ENCODE measurements around the gene ROR2.
A peak's percentile ranks its signal among the peaks of the same experiment; 100 is the strongest.
"Not testable (repeated sequence)": the region's sequence is repeated elsewhere in the genome, so short reads cannot be mapped to it uniquely, and the experiment has no call there.

The ROR2 gene

DNA sequence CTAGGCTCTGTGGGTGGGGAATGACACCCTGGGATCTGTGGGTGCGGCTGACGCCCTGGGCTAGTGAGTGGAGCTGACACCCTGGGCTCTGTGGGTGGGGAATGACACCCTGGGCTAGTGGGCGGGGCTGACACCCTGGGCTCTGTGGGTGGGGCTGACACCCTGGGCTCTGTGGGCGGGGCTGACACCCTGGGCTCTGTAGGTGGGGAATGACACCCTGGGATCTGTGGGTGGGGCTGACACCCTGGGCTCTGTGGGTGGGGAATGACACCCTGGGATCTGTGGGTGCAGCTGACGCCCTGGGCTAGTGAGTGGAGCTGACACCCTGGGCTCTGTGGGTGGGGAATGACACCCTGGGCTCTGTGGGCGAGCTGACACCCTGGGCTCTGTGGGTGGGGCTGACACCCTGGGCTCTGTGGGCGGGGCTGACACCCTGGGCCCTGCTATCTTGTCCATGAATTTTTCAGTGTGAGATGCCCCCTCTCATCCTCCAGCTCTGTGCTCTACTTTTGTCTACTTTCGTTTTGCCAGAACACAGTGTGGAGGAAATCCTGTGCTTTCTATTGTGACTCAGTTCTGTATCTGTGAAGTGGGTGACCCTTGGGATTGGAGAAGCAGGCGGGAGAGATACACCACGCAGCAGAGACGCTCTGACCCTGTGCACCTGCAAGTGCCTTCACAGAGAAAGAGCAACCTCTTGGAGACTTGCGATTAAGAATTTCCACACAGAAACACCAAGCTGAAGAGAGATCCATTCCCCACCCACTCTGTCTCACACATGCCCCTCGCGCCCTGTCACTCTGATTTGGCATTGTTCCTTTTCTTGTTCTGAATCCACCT lies 151.5 kb downstream of the ROR2 start:
- not testable (repeated sequence) for DNase-seq (ENCODE audit: low read depth in 2 of 2)

DNA sequence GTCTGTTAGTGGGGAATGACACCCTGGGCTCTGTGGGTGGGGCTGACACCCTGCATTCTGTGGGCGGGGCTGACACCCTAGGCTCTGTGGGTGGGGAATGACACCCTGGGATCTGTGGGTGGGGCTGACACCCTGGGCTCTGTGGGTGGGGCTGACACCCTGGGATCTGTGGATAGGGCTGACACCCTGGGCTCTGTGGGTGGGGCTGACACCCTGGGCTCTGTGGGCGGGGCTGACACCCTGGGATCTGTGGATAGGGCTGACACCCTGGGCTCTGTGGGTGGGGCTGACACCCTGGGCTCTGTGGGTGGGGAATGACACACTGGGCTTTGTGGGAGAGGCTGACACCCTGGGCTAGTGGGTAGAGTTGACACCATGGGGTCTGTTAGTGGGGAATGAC lies 152.5 kb downstream of the ROR2 start:
- DNase-seq (ENCODE audit: low read depth in 2 of 2): not testable (repeated sequence)

DNA sequence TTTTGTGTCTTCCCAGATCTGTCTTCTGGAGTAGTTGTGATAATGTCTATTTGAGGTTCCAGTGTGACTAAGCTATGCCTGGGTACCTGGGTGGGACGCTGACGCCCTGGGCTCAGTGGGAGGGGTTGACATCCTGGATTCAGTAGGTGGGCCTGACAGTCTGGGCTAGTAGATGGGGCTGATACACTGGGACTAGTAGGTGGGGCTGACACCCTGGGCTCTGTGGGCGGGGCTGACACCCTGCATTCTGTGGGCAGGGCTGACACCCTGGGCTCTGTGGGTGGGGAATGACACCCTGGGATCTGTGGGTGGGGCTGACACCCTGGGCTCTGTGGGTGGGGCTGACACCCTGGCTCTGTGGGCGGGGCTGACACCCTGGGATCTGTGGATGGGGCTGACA lies 153.5 kb downstream of the ROR2 start:
- not testable (repeated sequence) for DNase-seq (ENCODE audit: low read depth in 2 of 2)

DNA sequence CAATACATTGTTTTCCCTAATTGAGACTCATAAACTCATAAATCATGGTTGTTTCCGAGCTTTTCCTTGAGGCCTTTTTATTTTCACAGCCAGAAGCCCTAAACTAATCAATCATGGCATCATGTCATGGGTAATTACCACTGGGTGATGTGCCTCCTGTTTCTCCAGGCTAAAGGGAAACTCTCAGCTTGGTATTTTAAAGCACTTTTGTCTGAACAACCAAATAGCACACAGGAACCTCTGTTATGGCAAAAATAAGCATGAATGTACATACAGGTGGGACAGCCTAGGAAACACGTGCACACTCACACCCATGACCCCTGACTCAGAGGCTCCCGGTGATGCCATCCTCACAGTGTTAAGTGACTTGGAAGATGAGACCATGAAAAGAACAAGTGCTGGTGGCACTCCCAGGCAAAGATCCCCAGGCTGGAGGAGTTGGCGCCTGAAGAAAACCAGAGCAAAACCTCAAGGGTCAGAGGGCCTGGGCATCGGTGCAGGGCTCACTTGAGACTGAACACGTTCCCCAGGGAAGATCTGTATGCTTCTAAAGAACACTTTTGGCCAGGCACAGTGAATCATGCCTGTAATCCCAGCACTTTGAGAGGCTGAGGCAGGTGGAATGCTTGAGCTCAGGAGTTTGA lies 154.3 kb downstream of the ROR2 start:
- DNase-seq (ENCODE audit: low read depth in 2 of 2): no peak

DNA sequence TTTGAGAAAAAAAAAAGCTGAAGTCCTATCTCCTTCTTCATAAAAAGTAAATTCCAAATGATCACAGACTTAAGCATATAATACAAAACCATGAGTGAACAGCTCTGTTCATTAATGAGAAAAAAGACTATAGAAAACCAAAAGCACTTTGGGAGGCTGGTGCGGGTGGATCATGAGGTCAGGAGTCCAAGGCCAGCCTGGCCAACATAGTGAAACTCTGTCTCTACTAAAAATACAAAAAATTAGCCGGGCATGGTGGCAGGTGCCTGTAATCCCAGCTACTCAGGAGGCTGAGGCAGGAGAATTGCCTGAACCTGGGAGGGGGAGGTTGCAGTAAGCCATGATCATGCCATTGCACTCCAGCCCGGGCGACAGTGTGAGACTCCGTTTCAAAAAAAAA lies 156.7 kb downstream of the ROR2 start:
- DNase-seq (ENCODE audit: low read depth in 2 of 2): not testable (repeated sequence)

DNA sequence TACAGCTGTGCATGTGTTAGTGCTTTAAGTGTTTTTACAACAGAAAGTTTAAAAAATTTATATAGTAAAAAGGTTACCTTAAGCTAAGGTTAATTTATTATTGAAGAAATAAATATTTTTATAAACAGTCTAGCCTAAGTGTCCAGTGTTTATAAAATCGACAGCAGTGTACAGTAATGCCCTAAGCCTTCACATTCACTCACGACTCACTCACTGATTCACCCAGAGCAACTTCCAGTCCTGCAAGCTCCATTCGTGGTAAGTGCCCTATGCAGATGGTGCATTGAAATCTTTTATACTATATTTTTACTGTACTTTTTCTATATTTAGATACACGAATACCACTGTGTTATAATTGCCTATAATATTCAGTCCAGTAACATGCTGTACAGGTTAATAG lies 159.1 kb downstream of the ROR2 start:
- no peak for DNase-seq (ENCODE audit: low read depth in 2 of 2)

DNA sequence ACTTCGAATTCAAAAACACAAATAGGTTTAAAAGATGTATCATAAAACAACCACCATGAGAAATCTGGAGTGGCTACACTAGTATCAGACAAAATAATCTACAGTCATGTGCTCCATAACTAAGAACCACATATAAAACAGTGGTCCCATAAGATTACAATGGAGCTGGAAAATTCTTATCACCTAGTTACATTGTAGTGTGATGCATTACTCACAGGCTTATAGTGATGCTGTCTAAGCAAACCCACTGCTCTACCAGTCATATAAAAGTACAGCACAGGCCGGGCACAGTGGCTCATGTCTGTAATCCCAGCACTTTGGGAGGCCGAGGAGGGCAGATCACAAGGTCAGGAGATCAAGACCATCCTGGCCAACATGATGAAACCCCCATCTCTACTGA lies 160.1 kb downstream of the ROR2 start:
- no peak for DNase-seq (ENCODE audit: low read depth in 2 of 2)

DNA sequence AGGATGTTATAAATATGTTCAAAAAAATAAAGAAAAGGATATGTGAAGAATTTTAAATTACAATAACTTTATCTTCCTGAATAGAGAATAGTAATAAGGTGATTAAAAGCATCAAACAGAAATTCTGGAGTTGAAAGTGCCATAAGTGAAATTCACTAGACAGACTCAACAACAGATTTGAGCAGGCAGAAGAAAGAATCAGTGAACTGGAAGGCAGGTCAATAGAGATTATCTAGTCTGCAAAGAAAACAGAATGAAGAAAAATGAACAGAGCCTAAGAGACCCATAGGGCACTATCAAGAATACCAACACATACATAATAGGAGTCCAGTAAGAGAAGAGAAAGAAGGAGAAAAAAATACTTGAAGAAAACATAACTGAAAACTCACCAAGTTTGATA lies 162.1 kb downstream of the ROR2 start:
- no peak for DNase-seq (ENCODE audit: low read depth in 2 of 2)

DNA sequence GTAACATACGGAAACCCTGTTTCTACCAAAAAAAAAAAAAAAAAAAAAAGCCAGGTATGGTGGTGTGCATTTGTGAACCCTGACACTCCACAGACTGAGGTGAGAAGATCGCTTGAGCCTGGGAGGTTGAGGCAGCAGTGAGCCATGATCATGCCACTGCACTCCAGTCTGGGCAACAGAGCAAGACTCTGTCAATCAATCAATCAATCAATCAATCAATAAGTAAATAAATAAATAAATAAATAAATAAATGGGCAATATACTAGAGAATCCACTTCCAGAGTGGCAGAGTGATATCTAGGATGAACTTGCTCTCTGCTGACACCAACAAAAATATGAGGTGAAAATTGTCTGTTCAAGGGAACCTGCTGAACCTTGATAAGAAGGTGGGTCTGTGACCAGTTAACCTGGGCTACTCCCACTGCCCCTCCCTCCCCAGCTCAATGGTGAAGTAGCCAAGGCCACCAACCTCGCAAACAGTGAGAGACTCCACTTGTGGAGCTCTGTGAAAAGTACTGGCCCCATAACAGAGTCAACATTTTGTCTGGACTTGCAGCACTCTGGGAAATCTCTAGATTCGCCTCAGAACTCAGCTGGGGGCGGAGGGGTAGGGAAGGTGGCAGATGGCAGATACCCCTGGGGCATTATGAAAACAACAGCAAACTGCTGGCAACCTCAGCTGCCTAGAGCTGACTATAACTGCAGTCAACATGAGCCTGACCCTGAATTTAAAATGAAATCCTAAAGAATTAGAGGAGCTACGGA lies 163.7 kb downstream of the ROR2 start:
- no peak for DNase-seq (ENCODE audit: low read depth in 2 of 2)

DNA sequence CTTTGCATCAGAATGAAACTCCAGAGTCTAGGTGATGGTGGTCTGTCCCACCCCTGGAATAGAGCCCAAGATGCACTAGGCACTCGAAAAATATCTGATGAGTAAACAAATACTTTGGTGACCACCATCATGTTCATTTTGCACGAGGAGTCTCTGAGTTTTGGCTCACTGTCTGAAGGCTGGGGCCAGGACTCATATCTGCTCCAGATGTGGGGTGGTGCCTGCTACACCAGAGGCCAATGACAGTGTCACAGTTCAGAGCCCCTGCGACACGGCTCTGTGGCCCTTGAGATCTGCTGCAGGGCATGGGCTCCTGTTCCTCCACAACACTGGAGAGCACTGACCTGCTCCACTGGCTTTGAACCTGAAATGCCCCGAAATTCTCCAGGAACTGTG lies 164.6 kb downstream of the ROR2 start:
- DNase-seq (ENCODE audit: low read depth in 2 of 2): peak in 1 of 2 experiments; percentile 15

DNA sequence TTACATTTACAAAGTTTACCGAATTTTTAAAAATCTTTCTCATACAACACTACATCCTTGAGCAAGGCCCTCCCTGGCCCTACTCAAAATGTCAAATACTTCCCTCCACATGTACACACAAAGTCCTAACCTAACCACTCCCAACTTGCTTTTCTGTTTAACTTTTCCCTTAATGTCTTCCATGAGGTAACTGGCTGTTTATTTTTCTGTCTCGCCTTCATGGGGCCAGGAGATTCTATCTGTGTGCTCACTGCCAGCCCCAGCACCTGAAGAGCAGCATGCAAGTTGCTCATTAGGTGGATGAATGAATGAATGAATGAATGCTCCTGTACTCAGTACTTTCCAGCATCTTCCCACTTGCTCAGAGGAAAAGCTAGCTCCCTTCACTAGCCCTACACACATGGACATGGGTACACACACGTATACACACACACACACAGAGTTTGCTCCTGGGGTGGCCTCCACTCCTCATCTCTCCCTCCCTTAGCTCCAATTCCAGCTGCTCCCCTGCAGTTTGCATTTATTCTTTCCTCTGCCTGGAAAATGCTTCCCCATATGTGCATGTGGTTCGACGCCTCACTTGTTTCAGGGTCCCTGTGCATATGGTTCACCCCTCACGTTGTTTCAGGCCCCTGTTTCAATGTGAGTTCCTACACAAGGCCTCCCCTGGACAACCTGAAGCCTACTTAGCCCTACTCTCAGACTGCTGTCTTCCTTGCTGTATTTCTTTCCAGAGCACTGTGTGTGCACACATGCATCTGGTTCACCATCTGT lies 165.2 kb downstream of the ROR2 start:
- DNase-seq (ENCODE audit: low read depth in 2 of 2): no peak

DNA sequence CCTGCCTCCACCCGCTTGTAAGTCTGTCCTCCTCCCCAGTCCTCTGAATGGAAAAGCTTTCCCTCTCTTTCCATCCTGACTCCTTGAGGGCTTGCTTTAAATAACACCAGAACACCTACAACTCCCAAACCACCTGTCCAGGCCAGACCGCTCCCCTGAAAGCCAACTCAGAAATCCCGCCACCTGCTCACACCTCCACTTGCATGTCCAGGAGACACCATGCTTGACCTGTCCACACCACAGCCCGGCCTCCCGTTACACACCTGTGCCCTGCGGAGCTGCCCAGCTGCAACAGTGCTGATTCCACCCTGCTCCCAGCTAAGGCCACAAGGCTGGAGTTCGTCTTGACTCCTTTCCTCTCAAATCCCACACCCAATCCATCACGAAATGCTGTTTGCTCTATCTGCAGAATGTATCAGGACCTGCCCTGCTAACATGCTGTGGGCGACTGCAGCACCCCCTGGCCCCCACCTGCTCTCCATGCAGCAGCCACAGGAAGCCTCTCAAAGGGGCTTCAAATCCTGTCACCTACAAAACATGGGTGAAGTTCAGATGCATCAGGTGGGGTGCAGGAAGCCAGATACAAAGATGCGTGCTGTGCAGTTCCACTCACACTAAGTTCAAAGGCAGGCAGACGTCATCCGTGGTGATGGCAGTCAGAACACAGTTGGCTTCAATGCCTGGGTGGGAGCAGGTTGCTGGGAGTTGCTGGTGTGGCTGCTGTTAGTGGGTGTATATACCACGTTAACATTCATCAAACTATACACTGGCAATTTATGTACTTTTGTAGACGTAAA lies 166.0 kb downstream of the ROR2 start:
- no peak for DNase-seq (ENCODE audit: low read depth in 2 of 2)

DNA sequence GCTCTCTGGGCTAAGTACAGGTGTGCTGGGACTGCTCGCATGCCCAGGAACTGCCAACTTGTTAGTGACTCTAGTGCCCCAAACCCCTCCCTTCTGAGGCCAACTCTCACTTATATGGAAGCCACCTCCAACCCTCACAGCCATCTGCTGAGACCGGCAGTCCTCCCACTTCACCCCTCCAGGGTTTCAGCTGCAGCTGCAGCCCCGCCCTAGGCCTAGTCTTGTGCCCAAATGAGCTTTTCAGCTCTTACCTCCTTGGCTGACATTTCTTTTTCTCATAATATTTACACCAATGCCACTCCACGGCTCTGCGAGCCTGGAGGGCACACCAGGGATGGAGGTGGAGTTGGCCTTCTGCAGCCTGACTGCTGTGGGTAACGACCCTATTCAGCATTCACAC lies 166.6 kb downstream of the ROR2 start:
- DNase-seq (ENCODE audit: low read depth in 2 of 2): no peak

DNA sequence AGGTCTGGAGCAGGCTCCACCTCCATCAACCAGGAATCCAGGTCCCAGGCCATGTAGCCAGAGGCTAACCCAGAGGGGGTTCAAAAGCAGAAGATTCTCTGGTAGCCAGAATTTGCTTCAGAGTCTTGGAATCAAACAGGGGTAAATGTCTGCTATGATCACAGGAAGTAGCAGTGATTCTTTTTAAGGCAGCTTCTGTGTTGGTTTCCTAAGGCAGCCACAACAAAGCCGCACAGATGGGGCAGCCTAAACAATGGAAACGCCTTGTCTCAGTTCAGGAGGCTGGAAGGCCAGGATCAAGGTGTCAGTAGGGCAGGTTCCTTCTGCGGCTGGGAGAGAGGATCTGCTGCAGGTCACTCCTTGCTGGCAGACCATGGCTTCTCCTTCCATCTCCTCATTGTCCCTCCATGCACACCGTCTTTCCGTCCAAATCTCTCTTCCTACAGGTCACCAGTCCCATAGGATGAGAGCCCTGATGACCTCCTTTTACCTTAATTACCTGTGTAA lies 167.3 kb downstream of the ROR2 start:
- DNase-seq (ENCODE audit: low read depth in 2 of 2): no peak

DNA sequence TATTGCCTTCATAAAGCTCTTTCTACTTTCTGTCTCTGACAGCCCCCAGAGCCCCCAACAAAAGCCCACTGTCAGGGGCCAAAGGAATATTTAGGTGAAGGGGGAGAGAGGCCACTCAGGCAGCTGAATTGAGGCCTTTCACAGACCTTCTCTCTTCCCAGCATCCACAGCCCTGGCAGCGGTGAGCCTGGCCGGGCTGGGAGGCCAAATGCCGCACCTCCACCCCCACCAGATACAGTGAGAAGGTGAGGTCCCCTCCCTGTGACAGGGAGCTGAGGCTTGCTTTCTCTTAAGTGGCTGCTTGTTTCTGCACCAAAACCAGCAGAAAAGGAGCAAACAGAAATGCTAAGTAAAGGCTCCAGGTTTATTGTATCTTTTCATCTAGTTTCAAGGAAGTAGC lies 168.1 kb downstream of the ROR2 start:
- DNase-seq (ENCODE audit: low read depth in 2 of 2): no peak

DNA sequence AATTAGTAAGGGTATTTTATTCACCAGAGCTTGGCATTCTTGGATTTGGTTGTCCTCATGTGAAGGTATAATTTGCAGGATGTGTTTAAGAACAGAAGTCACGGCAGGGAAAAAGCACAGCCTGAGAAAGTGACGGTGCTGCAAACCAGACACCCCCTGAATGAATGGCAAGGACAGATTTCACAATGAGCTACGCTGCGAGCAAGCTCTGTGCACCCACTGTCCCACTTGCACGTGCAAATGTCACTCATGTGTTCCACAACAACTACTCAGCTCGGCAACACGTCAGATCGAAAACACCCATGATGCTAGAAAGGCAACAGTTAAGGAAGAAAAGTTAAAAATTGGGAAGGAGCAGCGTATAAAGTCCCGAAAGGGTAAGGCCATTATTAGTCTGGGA lies 168.9 kb downstream of the ROR2 start:
- no peak for DNase-seq (ENCODE audit: low read depth in 2 of 2)

DNA sequence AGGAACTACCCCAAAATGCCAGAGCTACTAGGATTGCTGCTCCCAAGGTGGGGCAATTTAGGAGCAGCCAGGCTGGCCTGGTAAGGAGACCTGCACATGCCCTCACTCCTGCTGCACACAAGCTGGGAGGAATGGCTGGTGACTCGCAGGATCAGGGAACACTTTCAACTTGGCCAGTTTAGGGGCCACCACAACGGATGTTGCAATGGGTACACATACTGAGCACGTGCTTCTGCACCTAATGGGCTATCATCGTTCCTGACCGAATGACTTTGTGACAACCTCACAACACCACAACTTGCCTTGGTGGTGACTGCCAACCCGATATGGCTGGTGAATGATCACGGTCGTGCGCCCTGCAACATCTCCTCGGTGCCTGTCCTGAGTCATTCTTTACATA lies 172.0 kb downstream of the ROR2 start:
- DNase-seq (ENCODE audit: low read depth in 2 of 2): no peak

DNA sequence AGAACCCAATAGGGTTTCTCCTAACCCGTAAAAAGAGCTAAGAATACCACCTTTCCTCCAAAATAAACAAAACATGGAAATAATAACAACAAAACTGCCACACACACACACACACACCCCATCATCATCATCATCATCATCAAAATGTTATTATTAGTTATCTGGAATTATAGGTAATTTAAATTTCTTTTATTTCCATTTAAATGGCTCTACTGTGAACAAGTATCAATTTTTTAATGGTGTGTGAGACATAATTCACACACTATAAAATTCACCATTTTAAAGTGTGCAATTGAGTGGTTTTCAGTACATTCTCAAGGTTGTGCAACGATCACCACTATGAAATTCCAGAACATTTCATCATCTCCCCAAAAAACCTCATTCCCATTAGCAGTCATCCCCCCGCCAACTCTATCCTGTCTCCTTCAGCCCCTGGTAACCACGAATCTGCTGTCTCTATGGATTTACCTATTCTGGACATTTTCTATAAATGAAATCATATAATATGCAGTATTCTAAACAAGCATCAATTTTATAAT lies 172.7 kb downstream of the ROR2 start:
- peak; percentile 80 for DNase-seq (ENCODE audit: low read depth in 2 of 2)

DNA sequence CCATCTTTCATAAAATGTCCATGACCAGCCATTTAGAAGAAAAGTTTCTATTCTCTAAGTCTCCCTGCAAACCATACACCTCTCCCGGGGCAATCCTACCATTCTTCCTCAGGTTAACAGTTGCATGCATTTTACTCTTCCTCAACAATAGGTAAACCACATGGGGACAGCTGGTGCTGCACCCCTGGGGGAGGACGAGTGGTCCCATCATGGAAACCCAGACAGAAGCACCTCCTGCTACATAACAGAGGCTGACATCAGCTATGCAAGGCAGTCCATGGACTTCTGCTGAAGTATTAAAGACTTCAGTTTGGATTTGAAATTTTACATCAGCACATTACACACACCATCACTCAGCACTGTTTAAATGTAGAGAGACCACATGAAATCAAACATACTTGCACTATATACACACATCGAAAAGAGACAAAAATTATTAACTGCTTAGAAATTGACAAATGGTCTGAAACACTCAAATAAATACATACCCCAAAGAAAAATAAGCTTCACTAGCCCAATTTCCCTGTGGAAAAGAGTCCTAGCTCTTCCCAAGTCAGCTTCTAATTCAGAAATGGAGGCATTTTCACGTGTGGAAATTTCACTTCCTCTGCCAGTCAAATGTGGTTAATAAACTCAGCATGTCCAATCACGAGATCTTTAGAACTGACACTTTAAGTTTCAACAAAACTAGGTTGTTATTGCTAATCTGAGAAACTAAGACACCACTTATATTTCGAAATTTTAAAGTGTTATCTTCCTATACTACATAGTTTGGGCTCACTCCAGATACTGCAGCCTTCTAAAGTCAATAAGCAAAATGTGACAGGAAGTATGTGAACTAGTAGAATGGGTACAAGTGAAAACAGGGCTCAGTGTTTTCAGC lies 173.4 kb downstream of the ROR2 start:
- no peak for DNase-seq (ENCODE audit: low read depth in 2 of 2)

DNA sequence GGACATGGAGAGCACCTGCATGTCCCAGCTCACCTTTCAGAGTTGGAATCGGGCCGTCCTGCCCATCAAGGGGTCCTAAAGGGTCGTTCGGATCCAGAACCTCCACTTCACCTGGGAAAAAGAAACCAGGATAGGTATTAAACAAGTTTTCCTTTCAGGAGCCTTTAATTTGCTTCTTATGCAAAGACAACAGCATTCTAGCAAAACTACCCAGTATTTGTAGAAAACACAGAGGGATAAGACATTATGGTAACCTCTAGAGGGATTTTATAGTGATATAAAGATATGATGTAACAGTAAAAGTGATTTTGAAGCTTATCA lies 174.4 kb downstream of the ROR2 start:
- no peak for DNase-seq (ENCODE audit: low read depth in 2 of 2)

Data from fibroblast of skin of left biceps (primary cell).